Immature natural killer cell (primary cell): ENCODE measurements around the gene MT1F. TPM values are rescaled to one million over a fixed set of nuclear protein-coding genes. Genes with fewer than 3 reads are reported as not detected.

ENCODE experiments used
- DNase-seq, 3 donors: peaks; one replicate each; pipeline ENCODE4 v3.0.0; 2022; ENCODE audit warnings: mixed read lengths in 1 of 3
- H3K27ac Mint-ChIP-seq, 6 donors: one replicate each; pipeline ENCODE4 v1.8.0; 2020; ENCODE audit warnings: mixed read lengths in 6 of 6, mild to moderate bottlenecking in 5 of 6, inconsistent platforms in 4 of 6, moderate library complexity in 3 of 6
- H3K27me3 Mint-ChIP-seq, 3 donors: one replicate each; pipeline ENCODE4 v1.8.0; 2020 to 2021; ENCODE audit warnings: low read depth in 3 of 3, mild to moderate bottlenecking in 3 of 3, mixed read lengths in 3 of 3, moderate library complexity in 3 of 3, inconsistent platforms in 1 of 3
- H3K36me3 Mint-ChIP-seq, 3 donors: one replicate each; pipeline ENCODE4 v1.8.0; 2020; ENCODE audit warnings: mixed read lengths in 3 of 3, inconsistent platforms in 2 of 3, mild to moderate bottlenecking in 2 of 3
- H3K4me1 Mint-ChIP-seq, 2 donors: one replicate each; pipeline ENCODE4 v1.8.0; 2020; ENCODE audit warnings: inconsistent platforms in 2 of 2, mild to moderate bottlenecking in 2 of 2, mixed read lengths in 2 of 2, moderate library complexity in 1 of 2
- H3K4me3 Mint-ChIP-seq, 5 donors: one replicate each; pipeline ENCODE4 v1.8.0; 2020; ENCODE audit warnings: mild to moderate bottlenecking in 5 of 5, mixed read lengths in 5 of 5, inconsistent platforms in 3 of 5, moderate library complexity in 3 of 5
- H3K9me3 Mint-ChIP-seq, 6 donors: one replicate each; pipeline ENCODE4 v1.8.0; 2020; ENCODE audit warnings: mild to moderate bottlenecking in 6 of 6, mixed read lengths in 6 of 6, inconsistent platforms in 4 of 6, moderate library complexity in 3 of 6
- polyA plus RNA-seq, 3 donors: library from polyadenylated mRNA; unstranded; fragments of 300-500 nt; fragmentation: Illumina TruSeq; gene quantifications; one replicate each; pipeline ENCODE4 v1.2.3, GENCODE V29; 2021

The MT1F gene
- polyA plus RNA-seq, 3 donors from 2014 or later: 6.4 to 39.1 (median 20.6) TPM

- Mint-ChIP-seq H3K27ac (no peak overlapping the region), H3K4me1 (peaks cover 7 to 26% of the 10 kb centered on the region in 2 donors), H3K36me3 (no peaks in the 10 kb centered on the region), H3K4me3 (no peak overlapping the region), H3K9me3 (no peaks in the 10 kb centered on the region), H3K27me3 (peaks cover 19 to 30% (median 20%) of the 10 kb centered on the region in 3 donors)
- DNase-seq: no peak
Observed at GRCh38 chr16:56630134-56630533, 27.6 kb upstream of the MT1F start.

GRCh38 chr16:56631197-56631596 lies 26.6 kb upstream of the MT1F start:
- Mint-ChIP-seq H3K27ac (no peak overlapping the region), H3K27me3 (peaks cover 18 to 28% (median 21%) of the 10 kb centered on the region in 3 donors), H3K4me3 (peak overlapping the region in 1 of 5 donors; percentile 79), H3K36me3 (no peaks in the 10 kb centered on the region), H3K9me3 (no peaks in the 10 kb centered on the region), H3K4me1 (peaks cover 6 to 18% of the 10 kb centered on the region in 2 donors)
- DNase-seq: no peak

GRCh38 chr16:56631832-56632155 lies 26.0 kb upstream of the MT1F start:
- Mint-ChIP-seq H3K27me3 (peaks cover 18 to 26% (median 25%) of the 10 kb centered on the region in 3 donors), H3K36me3 (no peaks in the 10 kb centered on the region), H3K4me3 (peak overlapping the region in 3 of 5 donors; percentile 57 to 79 (median 69)), H3K4me1 (peaks cover 6 to 17% of the 10 kb centered on the region in 2 donors), H3K9me3 (no peaks in the 10 kb centered on the region), H3K27ac (no peak overlapping the region)
- no peak for DNase-seq

GRCh38 chr16:56632156-56632847 lies 25.5 kb upstream of the MT1F start, which contains the start of gene MT1M:
MT1M (plus strand) TSS chr16:56632659; CDS start chr16:56632732, 73 bp downstream.
- peak within 1 kb of the TSS; percentile 24 to 79 (median 57) for H3K4me3 Mint-ChIP-seq
- peaks cover 16 to 25% (median 23%) of the 10 kb centered on the region in 3 donors for H3K27me3 Mint-ChIP-seq
- no peaks in the 10 kb centered on the region for H3K36me3 Mint-ChIP-seq
- DNase-seq: no peak
- H3K27ac Mint-ChIP-seq: no peak within 1 kb of the TSS
- H3K4me1 Mint-ChIP-seq: peaks cover 6 to 17% of the 10 kb centered on the region in 2 donors
- H3K9me3 Mint-ChIP-seq: no peaks in the 10 kb centered on the region

- DNase-seq: no peak
- Mint-ChIP-seq H3K4me3 (peak overlapping the region; percentile 1 to 52 (median 25)), H3K9me3 (no peaks in the 10 kb centered on the region), H3K27me3 (peaks cover 16 to 29% (median 25%) of the 10 kb centered on the region in 3 donors), H3K4me1 (peaks cover 6 to 19% of the 10 kb centered on the region in 2 donors), H3K36me3 (no peaks in the 10 kb centered on the region), H3K27ac (no peak overlapping the region)
Observed at GRCh38 chr16:56632848-56633365, 24.9 kb upstream of the MT1F start.

- Mint-ChIP-seq H3K4me1 (peaks cover 6 to 23% of the 10 kb centered on the region in 2 donors), H3K4me3 (peak overlapping the region in 1 of 5 donors; percentile 48), H3K27me3 (peaks cover 16 to 30% (median 25%) of the 10 kb centered on the region in 3 donors), H3K9me3 (no peaks in the 10 kb centered on the region), H3K27ac (no peak overlapping the region), H3K36me3 (no peaks in the 10 kb centered on the region)
- DNase-seq: no peak
Observed at GRCh38 chr16:56633535-56633934, 24.2 kb upstream of the MT1F start.

- Mint-ChIP-seq H3K27ac (no peak overlapping the region), H3K4me3 (peak overlapping the region in 1 of 5 donors; percentile 17), H3K9me3 (no peaks in the 10 kb centered on the region), H3K4me1 (peaks cover 6 to 25% of the 10 kb centered on the region in 2 donors), H3K36me3 (no peaks in the 10 kb centered on the region), H3K27me3 (peaks cover 19 to 36% (median 23%) of the 10 kb centered on the region in 3 donors)
- no peak for DNase-seq
Observed at GRCh38 chr16:56634715-56635440, 22.9 kb upstream of the MT1F start.

- no peaks in the 10 kb centered on the region for H3K36me3 Mint-ChIP-seq
- no peaks in the 10 kb centered on the region for H3K9me3 Mint-ChIP-seq
- no peak for DNase-seq
- H3K27ac Mint-ChIP-seq: no peak overlapping the region
- no peak overlapping the region for H3K4me3 Mint-ChIP-seq
- H3K4me1 Mint-ChIP-seq: peaks cover 6 to 25% of the 10 kb centered on the region in 2 donors
- H3K27me3 Mint-ChIP-seq: peaks cover 23 to 36% (median 24%) of the 10 kb centered on the region in 3 donors
Observed at GRCh38 chr16:56635441-56635967, 22.3 kb upstream of the MT1F start.

- no peaks in the 10 kb centered on the region for H3K36me3 Mint-ChIP-seq
- no peak overlapping the region for H3K4me3 Mint-ChIP-seq
- H3K4me1 Mint-ChIP-seq: peaks cover 2 to 20% of the 10 kb centered on the region in 2 donors
- H3K9me3 Mint-ChIP-seq: no peaks in the 10 kb centered on the region
- no peak for DNase-seq
- peaks cover 21 to 28% (median 24%) of the 10 kb centered on the region in 3 donors for H3K27me3 Mint-ChIP-seq
- H3K27ac Mint-ChIP-seq: no peak overlapping the region
Observed at GRCh38 chr16:56636616-56637413, 20.9 kb upstream of the MT1F start.

- Mint-ChIP-seq H3K9me3 (no peaks in the 10 kb centered on the region), H3K4me1 (peaks cover 9 to 20% of the 10 kb centered on the region in 2 donors), H3K27ac (no peak within 1 kb of the TSS), H3K27me3 (peaks cover 19 to 30% (median 20%) of the 10 kb centered on the region in 3 donors), H3K4me3 (peak within 1 kb of the TSS in 2 of 5 donors; percentile 33 to 42), H3K36me3 (no peaks in the 10 kb centered on the region)
- DNase-seq: no peak
Observed at GRCh38 chr16:56637814-56638750, 19.7 kb upstream of the MT1F start, which contains the start of gene MT1A. MT1A (plus strand) TSS chr16:56638666; CDS start chr16:56638739, 73 bp downstream.

- peak overlapping the region in 1 of 5 donors; percentile 33 for H3K4me3 Mint-ChIP-seq
- H3K4me1 Mint-ChIP-seq: peaks cover 17 to 30% of the 10 kb centered on the region in 2 donors
- H3K27me3 Mint-ChIP-seq: peaks cover 15 to 23% (median 17%) of the 10 kb centered on the region in 3 donors
- DNase-seq: no peak
- H3K9me3 Mint-ChIP-seq: no peaks in the 10 kb centered on the region
- H3K27ac Mint-ChIP-seq: no peak overlapping the region
- H3K36me3 Mint-ChIP-seq: no peaks in the 10 kb centered on the region
Observed at GRCh38 chr16:56639045-56639444, 18.7 kb upstream of the MT1F start.

GRCh38 chr16:56640076-56640475 lies 17.7 kb upstream of the MT1F start:
- Mint-ChIP-seq H3K27me3 (peaks cover 13 to 19% (median 18%) of the 10 kb centered on the region in 3 donors), H3K4me3 (no peak overlapping the region), H3K36me3 (no peaks in the 10 kb centered on the region), H3K4me1 (peaks cover 20 to 28% of the 10 kb centered on the region in 2 donors), H3K9me3 (no peaks in the 10 kb centered on the region), H3K27ac (no peak overlapping the region)
- no peak for DNase-seq
